Glutamatergic neuron (in vitro differentiated cells): ENCODE measurements around the gene MEGF11. TPM values are rescaled to one million over a fixed set of nuclear protein-coding genes. Genes with fewer than 3 reads are reported as not detected.

ENCODE experiments used
- DNase-seq: peaks from one replicate; pipeline ENCODE4 v3.0.0; 2022
- H3K27ac Mint-ChIP-seq: one replicate; pipeline ENCODE4 v1.8.0; 2020; ENCODE audit warnings: mild to moderate bottlenecking, mixed read lengths, inconsistent platforms; ENCODE audit not compliant: unreplicated experiment
- H3K27me3 Mint-ChIP-seq: one replicate; pipeline ENCODE4 v1.8.0; 2020; ENCODE audit warnings: mild to moderate bottlenecking, moderate library complexity, mixed read lengths, inconsistent platforms; ENCODE audit not compliant: unreplicated experiment
- H3K36me3 Mint-ChIP-seq: one replicate; pipeline ENCODE4 v1.8.0; 2020; ENCODE audit warnings: mild to moderate bottlenecking, mixed read lengths, inconsistent platforms; ENCODE audit not compliant: unreplicated experiment
- H3K4me1 Mint-ChIP-seq: one replicate; pipeline ENCODE4 v1.8.0; 2020; ENCODE audit warnings: mild to moderate bottlenecking, low read depth, mixed read lengths, inconsistent platforms; ENCODE audit not compliant: unreplicated experiment
- H3K4me3 Mint-ChIP-seq: one replicate; pipeline ENCODE4 v1.8.0; 2020; ENCODE audit warnings: mild to moderate bottlenecking, mixed read lengths, inconsistent platforms; ENCODE audit not compliant: unreplicated experiment
- H3K9me3 Mint-ChIP-seq: one replicate; pipeline ENCODE4 v1.8.0; 2020; ENCODE audit warnings: mild to moderate bottlenecking, moderate library complexity, mixed read lengths, inconsistent platforms; ENCODE audit not compliant: unreplicated experiment
- total RNA-seq: library from RNA; stranded (reverse); fragmentation: NEBNext Ultra II Directional; extraction: Animal tissue kit (Norgen Biotek cat#: 25700); gene quantifications from one replicate; pipeline ENCODE4 v1.2.1, GENCODE V29; 2021; ENCODE audit not compliant: unreplicated experiment
- TF ChIP-seq, protein P1 (sequence below): fragments of 200-600 bp; sonication (generic); IDR thresholded peaks from one replicate; pipeline ENCODE4 v1.5.0; 2021; ENCODE audit not compliant: partially characterized antibody, unreplicated experiment

Gene MEGF11
- total RNA-seq, 1 donor from 2014 or later = 2.6 TPM

- Mint-ChIP-seq H3K4me3 (no peak overlapping the region), H3K36me3 (no peaks in the 10 kb centered on the region), H3K27me3 (peaks cover 3% of the 10 kb centered on the region), H3K9me3 (peaks cover 2% of the 10 kb centered on the region), H3K27ac (no peak overlapping the region), H3K4me1 (peaks cover 20% of the 10 kb centered on the region)
- no peak for DNase-seq
- TF ChIP-seq, protein P1, sequence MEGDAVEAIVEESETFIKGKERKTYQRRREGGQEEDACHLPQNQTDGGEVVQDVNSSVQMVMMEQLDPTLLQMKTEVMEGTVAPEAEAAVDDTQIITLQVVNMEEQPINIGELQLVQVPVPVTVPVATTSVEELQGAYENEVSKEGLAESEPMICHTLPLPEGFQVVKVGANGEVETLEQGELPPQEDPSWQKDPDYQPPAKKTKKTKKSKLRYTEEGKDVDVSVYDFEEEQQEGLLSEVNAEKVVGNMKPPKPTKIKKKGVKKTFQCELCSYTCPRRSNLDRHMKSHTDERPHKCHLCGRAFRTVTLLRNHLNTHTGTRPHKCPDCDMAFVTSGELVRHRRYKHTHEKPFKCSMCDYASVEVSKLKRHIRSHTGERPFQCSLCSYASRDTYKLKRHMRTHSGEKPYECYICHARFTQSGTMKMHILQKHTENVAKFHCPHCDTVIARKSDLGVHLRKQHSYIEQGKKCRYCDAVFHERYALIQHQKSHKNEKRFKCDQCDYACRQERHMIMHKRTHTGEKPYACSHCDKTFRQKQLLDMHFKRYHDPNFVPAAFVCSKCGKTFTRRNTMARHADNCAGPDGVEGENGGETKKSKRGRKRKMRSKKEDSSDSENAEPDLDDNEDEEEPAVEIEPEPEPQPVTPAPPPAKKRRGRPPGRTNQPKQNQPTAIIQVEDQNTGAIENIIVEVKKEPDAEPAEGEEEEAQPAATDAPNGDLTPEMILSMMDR = no peak
These were observed 302.5 kb downstream of the MEGF11 start for GRCh38 chr15:65951007-65951406.

DNA sequence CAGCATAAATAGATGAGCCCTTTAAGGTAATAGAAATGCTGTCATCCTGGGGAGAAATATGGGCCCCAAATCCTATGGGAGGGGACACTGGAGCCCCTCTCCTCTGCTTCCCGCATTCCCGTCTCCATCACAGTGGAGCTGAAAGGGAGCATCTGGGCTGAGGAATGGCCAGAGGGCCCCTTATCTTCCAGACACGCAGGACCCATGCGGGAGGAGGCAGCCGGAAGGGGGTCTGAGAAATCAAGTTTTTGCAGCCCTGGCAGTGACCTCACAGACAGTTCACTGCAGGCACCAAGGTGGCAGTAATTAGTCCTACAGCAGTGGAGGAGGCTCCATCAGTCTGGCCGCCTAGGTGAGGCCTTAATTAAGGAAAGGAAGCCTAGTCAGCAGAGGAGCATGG, 304.1 kb downstream of the MEGF11 start:
- Mint-ChIP-seq H3K27me3 (peaks cover 4% of the 10 kb centered on the region), H3K9me3 (peaks cover 2% of the 10 kb centered on the region), H3K27ac (no peak overlapping the region), H3K4me3 (no peak overlapping the region), H3K36me3 (no peaks in the 10 kb centered on the region), H3K4me1 (peaks cover 20% of the 10 kb centered on the region)
- TF ChIP-seq, protein P1 = no peak
- DNase-seq = no peak

DNA sequence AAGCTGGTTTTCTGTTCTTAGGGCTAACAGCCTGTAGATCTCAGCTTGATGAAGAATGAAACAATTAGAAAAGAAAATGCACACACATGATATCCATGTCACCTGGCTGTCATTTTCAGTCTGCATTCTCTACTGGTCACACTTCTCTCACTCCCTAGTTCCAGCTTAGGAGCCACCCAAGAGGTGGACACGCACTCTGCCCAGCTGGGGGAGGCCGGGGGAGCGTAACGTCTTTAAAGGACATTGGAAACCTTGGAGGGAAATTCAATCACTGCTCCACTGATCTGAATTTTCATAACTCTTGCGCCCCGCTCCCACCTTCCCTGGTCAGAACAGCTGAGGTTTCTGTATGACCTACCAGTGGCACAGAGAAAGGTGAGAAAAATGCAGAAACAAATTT, 304.5 kb downstream of the MEGF11 start:
- no peak for DNase-seq
- Mint-ChIP-seq H3K9me3 (peaks cover 2% of the 10 kb centered on the region), H3K27me3 (peaks cover 4% of the 10 kb centered on the region), H3K36me3 (no peaks in the 10 kb centered on the region), H3K4me1 (peaks cover 20% of the 10 kb centered on the region), H3K4me3 (no peak overlapping the region), H3K27ac (no peak overlapping the region)
- TF ChIP-seq, protein P1 = no peak

DNA sequence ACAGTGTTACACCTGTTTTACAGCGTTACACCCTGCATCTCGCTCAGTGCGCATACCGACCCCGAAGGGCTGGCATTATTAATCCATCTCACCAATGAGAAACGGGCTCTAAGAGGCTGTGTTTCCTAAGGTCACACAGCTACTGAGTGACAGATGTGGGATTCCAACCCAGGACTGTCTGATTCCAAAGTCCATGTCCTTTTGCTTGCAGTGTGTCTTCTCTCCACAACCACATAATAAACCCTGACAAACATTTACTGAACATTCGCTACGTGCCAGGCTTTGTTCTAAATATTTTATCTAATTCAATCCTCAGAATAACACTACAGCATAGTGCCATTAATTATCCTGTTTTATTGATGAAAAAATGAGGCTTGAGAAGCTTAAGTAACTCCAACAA, 305.2 kb downstream of the MEGF11 start:
- Mint-ChIP-seq H3K27ac (peak overlapping the region; percentile 68), H3K27me3 (peaks cover 7% of the 10 kb centered on the region), H3K4me1 (peaks cover 20% of the 10 kb centered on the region), H3K4me3 (no peak overlapping the region), H3K9me3 (peaks cover 3% of the 10 kb centered on the region), H3K36me3 (no peaks in the 10 kb centered on the region)
- TF ChIP-seq, protein P1 = no peak
- DNase-seq = no peak

DNA sequence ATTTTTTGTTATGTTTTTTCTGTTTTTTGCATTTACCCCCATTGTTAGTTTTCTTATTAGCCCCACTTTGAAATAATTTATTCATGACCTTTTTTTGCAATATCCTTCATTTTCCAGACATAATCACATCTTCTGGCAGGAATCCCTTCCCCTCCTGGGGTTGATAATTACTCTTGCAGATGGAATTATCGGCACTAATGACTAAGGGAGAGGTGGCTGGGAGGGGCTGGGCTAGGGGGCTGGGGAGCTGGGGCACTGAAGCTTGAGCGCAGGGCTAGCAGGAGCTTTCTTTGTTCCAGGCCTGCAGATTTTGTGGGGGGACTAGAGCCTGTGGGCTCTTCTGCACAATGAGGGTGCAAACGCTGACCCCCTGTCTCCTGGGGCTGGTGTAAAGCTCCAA, 306.5 kb downstream of the MEGF11 start:
- H3K36me3 Mint-ChIP-seq = no peaks in the 10 kb centered on the region
- TF ChIP-seq, protein P1 = no peak
- peak overlapping the region; percentile 54 for H3K27ac Mint-ChIP-seq
- no peak overlapping the region for H3K4me3 Mint-ChIP-seq
- no peak for DNase-seq
- peaks cover 3% of the 10 kb centered on the region for H3K9me3 Mint-ChIP-seq
- peaks cover 7% of the 10 kb centered on the region for H3K27me3 Mint-ChIP-seq
- peaks cover 20% of the 10 kb centered on the region for H3K4me1 Mint-ChIP-seq
